Epithelial cell of proximal tubule (primary cell): ENCODE results near the gene POLE. TPM values are rescaled to one million over a fixed set of nuclear protein-coding genes. Genes with fewer than 3 reads are reported as not detected.

ENCODE experiments used
- DNase-seq: peaks from one replicate; pipeline ENCODE4 v3.0.0-alpha.2; 2011; ENCODE audit warnings: low read depth
- H3K4me3 ChIP-seq: 2 replicates; pipeline ENCODE4 v1.5.1; 2011; ENCODE audit warnings: low read depth, mild to moderate bottlenecking, low read length
- CTCF ChIP-seq: conservative IDR thresholded peaks from 2 replicates; pipeline ENCODE4 v1.5.1; 2012; ENCODE audit warnings: low read depth, mild to moderate bottlenecking, low read length
- total RNA-seq: library from RNA; depleted of rRNA; stranded (reverse); fragments of >200 nt; gene quantifications from 2 replicates; pipeline ENCODE4 v1.2.3, GENCODE V29; 2015

Gene POLE
- total RNA-seq, 1 donor from 2014 or later: 37.9 TPM

GRCh38 chr12:132582058-132582420 lies 105.1 kb downstream of the POLE start:
- TF ChIP-seq CTCF: no peak
- DNase-seq: no peak
- no peak overlapping the region for H3K4me3 ChIP-seq

GRCh38 chr12:132581348-132582057 lies 105.6 kb downstream of the POLE start:
- TF ChIP-seq CTCF: no peak
- no peak for DNase-seq

DNA sequence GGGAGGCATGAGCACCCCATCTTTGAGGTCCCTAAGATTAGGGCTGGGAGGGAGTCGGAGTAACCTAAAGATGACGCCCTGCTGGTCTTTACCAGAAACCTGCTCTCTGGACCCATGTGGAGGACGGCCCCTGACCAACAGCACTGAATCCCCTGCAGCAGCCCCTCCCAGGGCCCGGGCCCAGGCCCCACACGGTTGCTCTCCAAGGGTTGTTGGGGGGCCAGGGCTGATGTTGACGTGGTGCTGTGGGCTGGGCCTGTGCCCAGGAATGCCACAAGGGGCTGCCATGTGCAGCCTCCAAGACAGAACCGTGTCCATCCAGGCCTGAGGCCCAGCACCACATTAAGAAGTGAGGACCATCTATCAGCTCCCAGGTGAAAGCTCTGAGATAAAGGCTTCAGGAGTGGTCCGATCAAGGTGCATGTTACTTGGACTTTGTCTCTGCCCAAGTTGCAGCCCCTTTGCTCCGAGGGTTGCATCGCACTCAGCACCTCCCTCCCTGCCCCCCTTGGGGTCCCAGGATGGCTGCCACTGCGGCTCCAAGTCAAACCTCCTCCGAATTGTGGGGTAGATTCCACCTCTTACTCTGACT lies 106.3 kb downstream of the POLE start:
- H3K4me3 ChIP-seq: no peak overlapping the region
- DNase-seq: no peak
- TF ChIP-seq CTCF: no peak

More at GRCh38 chr12:132581348-132582057, 105.6 kb downstream of the POLE start:
- no peak overlapping the region for H3K4me3 ChIP-seq

DNA sequence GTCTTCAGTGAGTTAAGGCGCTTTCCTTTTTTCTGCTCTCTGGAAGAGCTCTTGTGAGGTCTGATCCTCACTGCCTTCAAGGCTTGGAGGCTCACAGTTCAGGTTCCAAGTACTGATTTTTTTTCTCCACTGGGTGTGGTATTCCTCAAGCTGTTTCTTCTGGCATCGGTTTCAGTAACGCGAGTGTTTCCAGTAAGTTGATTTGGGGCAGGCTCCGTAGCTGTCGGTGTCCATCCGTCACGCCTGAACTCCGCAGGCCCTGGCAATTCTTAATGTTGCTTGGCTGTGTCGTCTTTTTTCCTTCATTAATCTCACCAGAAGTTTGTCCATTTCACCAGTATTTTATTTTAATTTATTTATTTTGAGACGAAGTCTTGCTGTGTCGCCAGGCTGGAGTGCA lies 107.4 kb downstream of the POLE start:
- no peak overlapping the region for H3K4me3 ChIP-seq
- no peak for TF ChIP-seq CTCF
- no peak for DNase-seq

- no peak for DNase-seq
- no peak overlapping the region for H3K4me3 ChIP-seq
- no peak for TF ChIP-seq CTCF
Measured at GRCh38 chr12:132578826-132579225, 108.3 kb downstream of the POLE start.

GRCh38 chr12:132578118-132578517 lies 109.0 kb downstream of the POLE start:
- no peak for TF ChIP-seq CTCF
- no peak for DNase-seq
- no peak overlapping the region for H3K4me3 ChIP-seq

- no peak overlapping the region for H3K4me3 ChIP-seq
Measured at GRCh38 chr12:132577191-132577920, 109.8 kb downstream of the POLE start.

More at GRCh38 chr12:132577191-132577920, 109.8 kb downstream of the POLE start:
- no peak for TF ChIP-seq CTCF
- DNase-seq: no peak
